Stimulated activated CD4-positive, alpha-beta T cell treated with anti-CD3 and anti-CD28 coated beads, Interleukin-4, amount 100 ng/mL, for 48 hours (primary cell): ENCODE data around the gene CYB5A.

Source experiments
- DNase-seq, 2 donors: peaks; one replicate each; pipeline ENCODE4 v3.0.0-alpha.2; 2020; ENCODE audit warnings: low read depth in 2 of 2

Gene CYB5A

DNA sequence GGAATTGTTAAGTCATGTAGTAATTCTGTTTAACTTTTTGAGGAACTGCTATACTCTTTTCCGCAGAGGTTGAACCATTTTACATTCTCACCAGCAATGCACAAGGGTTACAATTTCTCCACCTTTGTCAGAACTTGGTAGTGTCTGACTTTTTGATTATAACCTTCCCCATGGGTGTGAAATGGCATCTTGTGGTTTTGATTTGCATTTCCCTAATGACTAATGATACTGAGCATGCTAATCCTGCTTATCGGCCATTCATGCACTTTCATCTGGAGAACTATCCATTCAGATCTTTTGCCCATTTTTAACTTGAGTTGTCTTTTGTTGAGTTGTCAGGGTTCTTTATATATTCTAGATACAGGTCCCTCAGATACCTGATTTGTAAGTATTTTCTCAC lies 47.2 kb downstream of the CYB5A start:
- DNase-seq, result no peak

DNA sequence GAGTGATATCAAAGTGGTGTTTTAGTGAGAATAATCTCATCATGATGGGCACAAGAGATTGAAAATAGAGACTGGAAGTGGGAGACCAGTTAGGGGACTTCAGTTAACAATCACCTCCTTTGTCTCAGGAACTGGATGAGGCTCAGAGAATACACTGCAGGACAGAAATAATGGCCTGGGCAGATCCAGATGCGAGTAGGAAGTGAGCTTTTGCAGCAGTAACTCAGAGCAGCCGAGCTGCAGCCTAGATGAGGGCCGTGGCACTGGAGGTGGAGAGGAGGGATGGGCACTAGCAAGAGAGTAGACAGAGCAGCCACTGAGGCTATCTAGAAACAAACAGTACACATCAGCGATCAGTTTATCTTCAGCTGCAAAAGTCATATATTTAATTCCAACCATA lies 48.6 kb downstream of the CYB5A start:
- no peak for DNase-seq

DNA sequence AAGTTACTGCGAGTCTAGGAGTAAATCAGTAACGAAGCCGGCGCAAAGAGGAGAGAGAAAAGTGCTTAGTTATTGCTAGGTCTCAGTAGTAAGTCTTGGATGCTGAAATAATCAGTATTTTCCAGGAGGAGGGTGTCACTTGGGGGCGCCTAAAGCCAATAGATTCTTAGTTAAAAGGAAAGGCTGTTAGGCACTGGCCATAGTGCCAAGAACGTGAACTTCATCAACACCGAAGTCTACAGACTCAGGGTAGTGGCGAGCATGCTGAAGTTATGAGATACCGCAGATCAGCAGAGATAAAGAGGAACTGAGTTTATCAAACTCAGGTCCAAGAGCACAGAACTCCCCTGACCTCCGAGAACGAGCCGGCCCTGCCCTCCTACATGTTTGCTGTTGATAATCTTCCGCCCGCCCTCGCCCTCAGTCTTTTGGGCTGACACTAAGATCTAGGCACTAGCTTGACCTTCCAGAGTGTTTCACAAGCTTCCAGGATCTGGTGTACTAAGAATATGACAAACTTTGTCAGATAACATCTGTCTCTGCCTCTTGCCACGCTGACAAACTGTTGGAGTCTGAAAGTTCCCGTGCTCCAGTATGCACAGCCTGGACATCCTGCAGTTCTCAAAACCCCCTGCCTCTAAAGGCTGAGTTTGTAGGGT lies 49.2 kb downstream of the CYB5A start:
- DNase-seq, result no peak

DNA sequence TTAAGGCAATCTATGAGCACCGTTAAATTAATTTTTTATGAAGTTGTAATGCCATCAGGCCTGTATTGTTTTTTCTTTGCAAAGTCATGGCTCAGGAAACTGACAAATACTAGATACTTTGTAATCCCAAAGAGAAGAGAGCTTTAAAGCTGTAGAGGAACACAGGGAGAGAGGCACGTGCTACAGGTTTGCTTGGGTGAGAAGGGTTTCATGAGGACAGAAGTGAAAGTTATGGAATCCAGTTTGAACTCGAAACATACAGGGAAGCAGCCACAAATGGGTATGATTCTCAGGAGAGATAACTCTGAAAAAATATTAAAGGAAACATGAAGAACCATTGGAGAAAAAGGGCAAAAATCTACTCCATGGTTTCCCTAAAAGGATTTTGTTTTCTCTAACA lies 49.8 kb downstream of the CYB5A start:
- DNase-seq, result no peak

DNA sequence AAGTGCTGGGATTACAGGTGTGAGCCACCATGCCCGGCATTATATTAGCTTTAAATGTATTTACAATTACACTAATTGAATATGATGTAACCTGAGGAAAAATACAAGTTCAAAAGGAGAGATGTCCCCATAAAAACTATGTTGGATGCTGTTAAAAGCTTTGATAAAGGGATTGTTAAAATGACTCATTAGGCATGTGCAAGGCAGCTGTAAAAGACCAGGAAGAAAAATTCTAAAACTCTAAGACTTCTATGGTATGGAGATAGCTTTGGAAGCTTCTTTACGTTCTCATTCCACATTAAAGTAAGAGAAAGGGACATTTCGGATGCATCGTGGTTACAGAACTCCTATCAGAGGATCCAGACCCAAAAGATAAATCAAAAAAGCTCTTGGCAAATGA lies 50.3 kb downstream of the CYB5A start:
- DNase-seq, result no peak

DNA sequence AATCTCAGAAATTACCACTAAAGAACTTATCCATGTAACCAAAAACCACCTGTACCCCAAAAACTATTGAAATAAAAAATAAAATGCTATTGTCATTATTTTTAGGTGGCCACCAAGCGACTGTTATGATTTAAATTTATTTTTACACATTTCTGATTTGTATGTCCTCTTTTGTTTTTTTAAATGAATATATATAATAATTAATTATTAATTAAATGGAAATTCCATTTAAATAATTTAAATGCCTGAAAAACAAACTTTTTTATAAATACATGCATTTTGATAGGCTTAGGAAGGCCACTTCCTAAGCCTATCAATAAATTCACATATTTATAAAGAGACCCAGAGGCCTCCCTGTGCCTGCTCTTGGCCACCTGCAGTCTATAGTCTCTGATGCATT lies 52.2 kb downstream of the CYB5A start:
- no peak for DNase-seq

DNA sequence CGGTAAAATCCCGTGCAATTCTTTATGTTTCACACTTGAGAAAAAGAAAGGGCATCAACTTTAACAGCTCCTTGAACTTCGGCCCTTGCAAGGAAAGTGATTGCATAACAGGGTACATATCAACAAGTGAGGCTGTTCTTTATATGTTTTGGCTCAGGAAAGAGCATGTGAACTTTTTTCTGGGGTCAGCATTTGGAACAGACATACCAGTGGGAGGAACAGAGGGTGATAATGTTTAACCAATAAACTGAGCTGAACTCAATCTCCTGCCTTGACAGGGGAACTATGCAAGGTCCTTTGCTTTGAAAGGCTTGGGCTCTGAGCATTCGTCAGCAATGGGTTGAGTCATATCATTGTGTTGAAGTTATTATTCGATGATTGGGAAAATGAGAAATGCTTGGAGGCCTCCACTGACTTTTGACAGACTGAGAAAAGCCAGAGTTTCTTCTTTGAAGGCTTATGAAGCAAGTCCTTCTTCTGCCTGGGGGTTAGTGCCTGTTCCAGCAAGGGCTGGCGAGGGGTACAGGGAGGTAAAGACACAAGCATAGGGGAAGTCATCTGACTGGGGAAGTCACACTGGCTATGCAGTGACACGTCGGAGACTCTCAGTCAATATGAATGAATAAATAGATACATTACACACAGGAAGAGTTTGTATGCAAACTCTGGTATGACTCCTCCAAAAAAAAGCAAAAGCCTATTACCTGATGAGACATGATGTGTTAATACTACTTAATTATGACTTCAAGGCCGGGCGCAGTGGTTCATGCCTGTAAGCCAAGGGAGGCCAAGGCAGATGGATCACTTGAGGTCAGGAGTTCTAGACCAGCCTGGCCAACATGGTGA lies 57.2 kb downstream of the CYB5A start:
- DNase-seq, result no peak

DNA sequence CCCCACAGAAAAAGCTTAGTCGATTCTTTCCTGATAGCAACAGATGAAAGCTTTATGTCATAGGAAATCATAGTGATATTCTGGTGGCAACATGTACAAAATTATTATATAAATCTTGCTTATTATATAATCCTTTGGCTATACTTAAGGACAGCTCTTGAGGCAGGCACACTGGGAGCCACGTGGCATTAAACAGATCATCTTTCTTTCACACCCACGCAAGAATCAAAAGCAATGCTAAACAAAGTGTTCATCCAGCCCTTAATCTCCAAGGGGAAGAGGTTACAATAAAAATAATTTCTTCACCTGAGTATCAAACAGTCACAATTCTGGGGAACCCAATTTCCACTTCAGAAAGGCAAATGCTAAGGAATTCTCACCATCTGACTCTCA lies 57.8 kb downstream of the CYB5A start:
- no peak for DNase-seq

DNA sequence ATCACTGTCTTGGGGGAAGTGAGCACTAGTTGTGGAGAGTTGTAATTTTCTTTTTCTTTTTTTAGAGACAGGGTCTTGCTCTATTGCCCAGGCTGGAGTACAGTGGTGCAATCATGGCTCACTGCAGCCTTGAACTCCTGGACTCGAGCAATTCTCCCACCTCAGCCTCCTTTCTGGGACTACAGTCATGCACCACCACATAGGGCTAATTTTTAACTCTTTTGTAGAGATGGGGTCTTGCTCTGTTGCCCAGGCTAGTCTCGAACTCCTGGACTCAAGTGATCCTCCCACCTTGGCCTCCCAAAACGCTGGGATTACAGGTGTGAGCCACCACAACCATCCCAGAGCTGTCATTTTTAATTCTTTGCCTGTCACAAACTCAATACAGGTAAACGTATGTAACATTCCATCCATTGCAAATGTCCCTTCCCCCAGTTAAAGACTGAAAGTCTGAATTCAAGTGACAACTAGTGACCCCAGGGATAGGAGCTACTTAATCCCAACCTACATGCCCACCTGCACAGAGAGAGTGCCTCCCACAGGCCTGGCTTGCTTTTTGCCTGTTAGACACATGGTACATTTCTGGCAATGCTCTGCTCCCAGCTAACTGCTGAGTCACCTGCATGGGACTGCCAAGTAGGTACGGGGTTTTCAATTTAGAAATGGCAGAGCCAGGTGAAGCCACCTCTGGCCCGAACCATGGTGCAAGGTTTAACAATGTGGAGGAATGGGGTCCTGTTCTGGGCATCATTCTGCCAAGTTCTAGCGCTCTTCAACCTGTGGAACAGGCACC lies 60.6 kb downstream of the CYB5A start:
- DNase-seq, result no peak

DNA sequence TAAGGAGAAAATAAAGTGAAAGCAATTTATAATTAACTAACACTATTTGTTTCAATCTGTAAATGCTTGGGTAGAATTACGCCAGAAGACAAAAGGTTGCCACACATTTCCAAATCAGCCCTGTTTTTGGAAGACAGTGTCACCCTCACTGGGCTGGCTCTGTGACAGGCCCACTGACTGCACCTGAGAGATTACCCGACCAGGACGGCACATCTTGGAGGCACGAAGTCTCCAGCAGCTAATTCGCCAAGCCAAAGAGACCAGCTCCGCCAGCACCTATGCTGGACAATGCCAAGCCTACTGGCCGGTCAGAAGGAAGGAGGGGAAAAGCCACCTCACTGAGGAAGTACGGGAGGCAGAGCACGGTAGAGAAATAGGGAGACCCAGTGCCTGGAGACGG lies 61.9 kb downstream of the CYB5A start:
- DNase-seq, result no peak

DNA sequence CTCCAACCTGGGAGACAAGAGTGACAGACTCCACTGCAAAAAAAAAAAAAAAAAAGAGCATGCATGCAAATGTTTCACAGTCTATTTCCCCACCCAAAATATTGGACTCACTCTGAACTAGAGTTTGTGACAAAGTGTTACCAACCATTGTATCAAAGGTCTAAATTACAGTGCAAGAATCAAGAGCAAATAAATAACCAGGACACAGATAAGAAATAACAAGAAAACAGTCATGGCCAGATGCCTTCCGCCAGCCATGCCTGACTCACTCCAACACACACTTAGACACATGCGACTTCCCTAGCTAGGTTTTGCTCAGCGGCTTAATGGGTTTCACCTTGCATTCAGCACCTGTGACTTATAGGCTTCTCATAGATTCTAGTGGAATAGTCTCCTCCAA lies 62.8 kb downstream of the CYB5A start:
- DNase-seq, result no peak

DNA sequence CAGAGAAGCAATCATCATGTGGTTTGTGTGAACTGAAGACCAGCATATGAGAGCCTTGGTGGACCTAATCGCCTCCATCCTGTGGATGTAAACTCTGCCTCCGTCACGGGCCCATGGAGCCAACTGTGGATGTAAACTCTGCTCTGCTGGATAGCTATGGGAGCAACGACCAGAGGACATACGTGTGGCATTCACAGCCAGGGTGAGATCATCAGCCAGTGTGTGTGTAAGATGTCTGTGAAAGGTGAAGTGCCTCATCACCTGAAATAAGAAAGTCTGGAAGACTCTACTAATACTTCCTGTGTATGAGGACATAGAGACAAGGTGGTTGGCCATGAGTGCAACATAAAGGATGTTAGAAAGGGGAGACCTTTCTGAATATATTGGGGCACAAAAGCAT lies 63.5 kb downstream of the CYB5A start:
- no peak for DNase-seq

DNA sequence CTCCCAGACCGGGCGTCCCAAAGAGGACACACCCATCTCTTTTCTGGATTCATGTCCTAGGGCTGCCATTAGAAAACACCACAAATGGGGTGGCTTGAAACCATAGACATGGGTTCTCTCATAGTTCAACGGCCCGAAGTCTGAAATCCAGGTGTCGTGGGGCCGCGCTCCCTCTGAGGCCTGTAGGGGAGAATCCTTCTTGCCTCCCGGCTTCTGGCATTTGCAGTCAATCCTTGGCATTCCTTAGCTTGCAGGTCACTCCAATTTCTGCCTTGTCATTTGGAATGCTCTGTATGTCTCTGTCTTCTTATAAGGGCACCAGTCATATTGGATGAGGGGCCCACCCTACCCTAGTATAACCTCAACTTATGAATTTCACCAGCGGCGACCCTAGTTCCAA lies 65.1 kb downstream of the CYB5A start:
- no peak for DNase-seq

DNA sequence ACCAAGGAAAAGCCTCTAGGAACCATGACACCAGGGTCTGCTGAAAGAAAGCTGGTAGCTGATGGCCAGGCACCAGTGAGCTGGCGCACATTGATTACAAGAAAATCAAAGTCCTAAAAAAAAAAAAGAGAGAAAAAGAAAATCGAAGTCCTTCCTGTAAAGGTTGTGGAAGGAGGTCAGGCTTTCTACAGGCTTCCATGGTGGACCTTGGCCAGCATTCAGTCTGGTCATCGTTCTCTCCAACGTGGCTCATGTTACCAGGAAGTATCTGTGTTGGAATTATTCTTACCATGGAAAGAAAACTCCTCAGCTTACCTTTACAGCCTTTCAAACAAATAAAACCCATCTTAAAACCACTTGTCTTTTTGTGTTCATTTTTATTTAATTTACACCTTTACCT lies 65.6 kb downstream of the CYB5A start:
- no peak for DNase-seq

DNA sequence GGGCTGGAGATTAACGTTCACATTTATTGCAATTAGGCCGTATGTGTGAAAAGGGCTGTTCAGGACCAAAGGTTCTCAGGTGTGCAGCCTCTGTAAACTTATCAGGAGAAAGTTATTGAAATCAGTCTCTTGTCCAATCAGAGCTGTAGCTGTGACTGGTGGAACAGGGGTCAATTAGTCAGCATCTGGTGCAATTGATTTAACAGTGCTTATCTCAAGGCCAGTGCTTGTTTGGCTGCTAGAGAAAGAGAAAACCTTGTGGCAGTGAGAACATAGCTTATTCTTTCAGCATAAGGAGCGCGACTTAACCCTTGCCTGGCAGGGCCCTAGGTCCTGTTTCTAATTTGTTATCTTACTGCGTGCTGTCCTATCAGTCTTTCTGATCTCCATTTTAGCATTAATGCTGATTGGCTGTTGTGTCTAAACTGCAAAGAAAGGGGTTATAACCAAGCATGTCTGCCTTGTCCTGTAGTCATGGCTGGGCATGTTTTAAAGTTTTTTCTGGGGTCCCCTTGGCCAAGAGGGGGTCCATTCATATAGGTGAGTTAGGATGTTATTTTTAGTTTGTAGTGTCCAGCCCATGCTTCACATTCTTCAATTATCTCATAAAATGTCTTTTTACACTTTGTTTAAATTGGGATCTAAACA lies 66.4 kb downstream of the CYB5A start:
- no peak for DNase-seq

DNA sequence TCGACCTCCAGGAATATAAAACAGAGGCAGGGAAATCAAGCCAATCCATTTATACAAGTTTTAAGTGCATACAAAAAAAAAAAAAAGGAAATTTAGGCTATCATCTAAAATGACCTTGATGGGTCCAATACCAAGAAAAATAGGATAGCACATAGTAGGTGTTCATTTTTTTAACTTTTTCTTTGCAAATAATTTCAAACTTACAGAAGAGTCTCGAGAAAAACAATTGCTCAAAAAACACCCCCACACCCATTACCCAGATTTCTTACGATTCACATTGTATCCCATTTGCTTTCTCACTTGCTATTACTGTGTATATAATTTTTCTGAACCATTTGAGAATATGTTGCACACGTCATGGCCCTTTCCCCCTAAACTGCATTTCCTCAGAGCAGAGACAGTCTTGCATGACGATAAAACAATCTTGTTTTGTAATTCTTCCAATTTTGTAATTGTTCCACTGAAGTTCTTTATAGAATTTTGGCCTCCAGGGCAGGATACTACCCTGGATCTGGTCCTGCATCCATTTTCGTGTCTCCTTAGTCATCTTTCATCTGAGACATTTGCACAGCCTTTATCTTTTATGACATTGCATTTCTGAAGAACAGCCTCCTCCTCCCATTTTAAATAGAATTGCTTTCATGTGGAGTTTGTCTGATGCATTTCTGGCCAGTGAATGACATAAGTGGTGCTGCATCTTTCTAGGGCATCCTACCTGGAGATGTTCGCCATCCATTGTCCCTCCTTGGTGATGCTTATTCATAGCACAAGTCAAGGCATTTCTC lies 68.9 kb downstream of the CYB5A start:
- no peak for DNase-seq

DNA sequence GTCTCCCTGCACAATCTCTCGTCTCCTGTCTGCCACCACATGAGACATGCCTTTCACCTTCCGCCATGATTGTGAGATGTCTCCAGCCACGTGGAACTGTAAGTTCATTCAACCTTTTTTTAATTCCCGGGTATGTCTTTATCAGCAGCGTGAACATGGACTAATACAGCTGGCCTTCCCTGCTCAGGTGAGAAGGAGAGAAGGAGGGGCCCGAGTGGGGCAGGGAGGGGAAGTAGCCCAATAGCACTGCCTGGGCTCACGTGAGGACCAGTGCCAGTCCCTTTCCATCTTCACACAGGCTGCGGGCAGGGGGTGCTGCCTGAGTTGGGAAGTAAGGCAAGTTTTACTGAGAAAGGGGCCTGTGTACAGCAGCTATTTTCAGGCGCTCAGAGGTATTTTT lies 70.7 kb downstream of the CYB5A start:
- DNase-seq, result no peak

DNA sequence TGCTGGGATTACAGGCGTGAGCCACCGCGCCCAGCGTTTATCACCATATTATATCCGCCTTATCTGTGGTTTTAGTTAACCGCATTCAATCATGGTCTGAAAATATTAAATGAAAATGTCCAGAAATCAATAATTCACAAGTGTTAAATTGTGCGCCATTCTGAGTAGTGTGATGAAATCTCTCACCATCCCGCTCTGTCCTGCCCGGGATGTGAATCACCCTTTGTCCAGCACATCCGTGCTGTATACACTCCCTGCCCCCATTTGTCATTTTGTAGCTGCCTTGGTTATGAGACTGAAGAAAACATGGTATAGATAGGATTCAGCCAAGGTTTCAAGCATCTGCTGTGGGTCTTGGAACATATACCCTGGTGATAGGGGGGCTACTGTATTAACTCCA lies 72.7 kb downstream of the CYB5A start:
- no peak for DNase-seq

DNA sequence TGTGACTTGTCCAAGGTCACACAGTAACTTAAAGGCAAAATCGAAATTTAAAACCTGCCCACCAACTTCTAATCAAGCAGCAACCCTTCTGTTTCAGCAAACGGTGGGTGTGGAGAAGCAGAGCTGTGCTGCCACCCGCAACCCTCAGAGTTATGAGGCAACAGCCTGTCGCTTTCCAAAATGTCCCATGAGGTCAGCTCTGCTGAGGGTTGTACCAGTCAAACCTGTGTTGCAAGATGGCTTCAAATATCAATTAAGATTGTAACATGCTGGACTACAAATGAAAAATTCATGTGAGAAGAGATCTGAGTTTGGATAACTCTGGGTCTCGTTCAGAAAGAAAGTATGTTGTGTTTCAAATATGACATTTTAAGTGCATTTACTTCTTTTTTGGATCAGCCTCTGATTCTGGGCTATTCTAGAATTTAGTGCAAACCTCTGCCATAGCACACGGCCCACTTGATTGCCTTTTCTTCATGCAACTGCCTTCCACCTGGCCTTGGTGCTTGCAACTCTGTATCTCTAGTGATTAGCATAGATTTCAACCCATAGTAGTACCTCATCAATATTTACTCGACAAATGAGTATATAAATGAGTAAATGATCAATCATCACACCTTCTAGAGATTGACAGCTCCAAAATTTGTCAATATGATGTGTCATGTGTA lies 74.2 kb downstream of the CYB5A start:
- no peak for DNase-seq

DNA sequence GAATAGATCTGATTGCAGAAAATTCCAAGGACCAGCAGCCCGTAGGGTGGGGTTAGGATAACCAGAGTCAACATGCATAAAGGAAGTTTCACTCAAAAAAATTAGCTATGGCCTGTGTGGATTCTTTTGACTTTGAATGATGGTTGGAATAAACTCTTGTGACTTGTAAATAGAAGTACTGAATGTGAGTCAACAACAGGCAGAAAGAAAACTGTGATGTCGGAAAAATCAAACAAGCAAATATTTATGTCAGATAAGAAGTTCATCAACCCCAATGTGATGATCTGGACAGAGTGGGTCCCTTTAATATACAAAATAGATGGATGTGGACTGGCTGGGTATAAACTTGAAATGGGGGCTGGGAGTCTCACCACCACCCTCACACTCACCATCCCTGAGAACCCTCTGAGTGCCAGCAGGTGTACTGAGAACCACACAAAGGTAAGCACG lies 75.1 kb downstream of the CYB5A start:
- DNase-seq, result no peak

DNA sequence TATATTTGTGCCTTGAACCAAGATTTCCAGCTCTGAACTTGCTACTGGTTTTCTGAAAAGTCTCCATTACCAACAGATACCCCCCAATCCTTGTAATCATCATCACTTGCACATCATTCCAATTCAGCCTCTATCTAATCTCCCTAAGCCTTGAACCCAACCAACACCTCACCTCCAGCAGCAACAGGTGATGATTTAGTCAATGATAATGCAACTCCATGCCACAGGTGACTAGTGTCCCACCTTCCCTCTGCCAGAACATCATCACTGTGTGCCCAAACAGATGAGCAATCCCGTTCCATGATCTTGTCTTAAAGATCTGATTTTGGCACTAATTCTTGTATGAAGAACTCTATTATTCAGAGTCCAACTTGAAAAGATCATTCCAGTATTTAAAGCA lies 75.9 kb downstream of the CYB5A start:
- no peak for DNase-seq
